ENCODE data around the gene MGAT5.
A peak's percentile ranks its signal among the peaks of the same experiment; 100 is the strongest.

The MGAT5 gene

GRCh38 chr2:134335601-134336000 is 81.7 kb downstream of the MGAT5 start:
- Mint-ChIP-seq H3K27me3 (ENCODE audit: low read depth, poor library complexity) (no peaks in the 10 kb centered on the region), H3K4me1 (no peaks in the 10 kb centered on the region), H3K9me3 (peaks cover 14% of the 10 kb centered on the region), H3K4me3 (no peak overlapping the region), H3K36me3 (ENCODE audit: low read depth) (peaks cover 38% of the 10 kb centered on the region), H3K27ac (no peak overlapping the region)
- no peak for DNase-seq
- no peak for TF ChIP-seq CTCF (IDR thresholded peaks at IDR 0.05)

GRCh38 chr2:134336352-134336751 is 82.5 kb downstream of the MGAT5 start:
- no peaks in the 10 kb centered on the region for H3K27me3 Mint-ChIP-seq (ENCODE audit: low read depth, poor library complexity)
- H3K4me3 Mint-ChIP-seq, result no peak overlapping the region
- no peak overlapping the region for H3K27ac Mint-ChIP-seq
- no peak for TF ChIP-seq CTCF (IDR thresholded peaks at IDR 0.05)
- peaks cover 2% of the 10 kb centered on the region for H3K4me1 Mint-ChIP-seq
- H3K9me3 Mint-ChIP-seq, result peaks cover 9% of the 10 kb centered on the region
- H3K36me3 Mint-ChIP-seq (ENCODE audit: low read depth), result peaks cover 31% of the 10 kb centered on the region
- no peak for DNase-seq

GRCh38 chr2:134336921-134337320 is 83.0 kb downstream of the MGAT5 start:
- no peak for DNase-seq
- TF ChIP-seq CTCF (IDR thresholded peaks at IDR 0.05), result no peak
- peaks cover 4% of the 10 kb centered on the region for H3K9me3 Mint-ChIP-seq
- no peaks in the 10 kb centered on the region for H3K27me3 Mint-ChIP-seq (ENCODE audit: low read depth, poor library complexity)
- no peak overlapping the region for H3K4me3 Mint-ChIP-seq
- peaks cover 5% of the 10 kb centered on the region for H3K4me1 Mint-ChIP-seq
- H3K36me3 Mint-ChIP-seq (ENCODE audit: low read depth), result peaks cover 26% of the 10 kb centered on the region
- peak overlapping the region; percentile 40 for H3K27ac Mint-ChIP-seq

- H3K4me1 Mint-ChIP-seq, result peaks cover 5% of the 10 kb centered on the region
- TF ChIP-seq CTCF (IDR thresholded peaks at IDR 0.05), result no peak
- no peak for DNase-seq
- H3K27me3 Mint-ChIP-seq (ENCODE audit: low read depth, poor library complexity), result no peaks in the 10 kb centered on the region
- peaks cover 26% of the 10 kb centered on the region for H3K36me3 Mint-ChIP-seq (ENCODE audit: low read depth)
- no peak overlapping the region for H3K4me3 Mint-ChIP-seq
- no peak overlapping the region for H3K27ac Mint-ChIP-seq
- H3K9me3 Mint-ChIP-seq, result peaks cover 4% of the 10 kb centered on the region
Observed at GRCh38 chr2:134337631-134338030, 83.8 kb downstream of the MGAT5 start.

- no peaks in the 10 kb centered on the region for H3K27me3 Mint-ChIP-seq (ENCODE audit: low read depth, poor library complexity)
- H3K4me1 Mint-ChIP-seq, result peaks cover 5% of the 10 kb centered on the region
- H3K27ac Mint-ChIP-seq, result no peak overlapping the region
- DNase-seq, result no peak
- H3K36me3 Mint-ChIP-seq (ENCODE audit: low read depth), result peaks cover 31% of the 10 kb centered on the region
- H3K9me3 Mint-ChIP-seq, result peaks cover 4% of the 10 kb centered on the region
- no peak overlapping the region for H3K4me3 Mint-ChIP-seq
- no peak for TF ChIP-seq CTCF (IDR thresholded peaks at IDR 0.05)
Observed at GRCh38 chr2:134338208-134338607, 84.3 kb downstream of the MGAT5 start.

- Mint-ChIP-seq H3K4me1 (peaks cover 9% of the 10 kb centered on the region), H3K27ac (peak overlapping the region; percentile 71), H3K9me3 (no peaks in the 10 kb centered on the region), H3K36me3 (ENCODE audit: low read depth) (peaks cover 45% of the 10 kb centered on the region), H3K4me3 (no peak overlapping the region), H3K27me3 (ENCODE audit: low read depth, poor library complexity) (no peaks in the 10 kb centered on the region)
- no peak for TF ChIP-seq CTCF (IDR thresholded peaks at IDR 0.05)
- DNase-seq, result no peak
Observed at GRCh38 chr2:134341476-134341875, 87.6 kb downstream of the MGAT5 start.

Measured in nephron progenitor cell (in vitro differentiated cells).